Central memory CD4-positive, alpha-beta T cell (primary cell): ENCODE measurements around the gene TWNK.

Source experiments
- DNase-seq: peaks from one replicate; pipeline ENCODE4 v3.0.0; 2022
- total RNA-seq, 3 experiments: gene quantifications; one replicate each; lab custom pipeline; 2026; lab: John Stamatoyannopoulos, UW

TWNK gene
- 5.2 to 77.4 (median 26.5) reads per million in 3 experiments for total RNA-seq

GRCh38 chr10:100986952-100987684, at the start of gene TWNK, which contains the start of gene MRPL43:
Gene TWNK (plus strand): TSS chr10:100987543. CDS start chr10:100988211, 668 bp downstream.
Gene MRPL43 (minus strand): TSS chr10:100987497. CDS start chr10:100987443, 54 bp downstream.
- DNase-seq: peak; percentile 80

GRCh38 chr10:100939763-100940344, 47.5 kb upstream of the TWNK start:
- DNase-seq: no peak

GRCh38 chr10:100942229-100942628, 45.1 kb upstream of the TWNK start:
- no peak for DNase-seq

GRCh38 chr10:100943508-100943907, 43.8 kb upstream of the TWNK start:
- DNase-seq: no peak

GRCh38 chr10:100945754-100946153, 41.6 kb upstream of the TWNK start:
- DNase-seq: no peak

- no peak for DNase-seq
Observed at GRCh38 chr10:100948916-100949315, 38.4 kb upstream of the TWNK start.

GRCh38 chr10:100960251-100960650, 27.1 kb upstream of the TWNK start:
- DNase-seq: no peak

- no peak for DNase-seq
Observed at GRCh38 chr10:100962351-100963080, 24.8 kb upstream of the TWNK start.

- no peak for DNase-seq
Observed at GRCh38 chr10:100963826-100964225, 23.5 kb upstream of the TWNK start.

- DNase-seq: no peak
Observed at GRCh38 chr10:100965820-100966219, 21.5 kb upstream of the TWNK start.

GRCh38 chr10:100966887-100967286, 20.5 kb upstream of the TWNK start:
- DNase-seq: no peak

GRCh38 chr10:100967332-100967731, 20.0 kb upstream of the TWNK start:
- no peak for DNase-seq

- DNase-seq: no peak
Observed at GRCh38 chr10:100968062-100968736, 19.1 kb upstream of the TWNK start.

- DNase-seq: no peak
Observed at GRCh38 chr10:100968863-100969186, 18.5 kb upstream of the TWNK start.

GRCh38 chr10:100969187-100970075, 17.9 kb upstream of the TWNK start, which contains the start of gene SEMA4G:
Gene SEMA4G (plus strand): TSS chr10:100969504. CDS start chr10:100972913, 3,409 bp downstream.
- peak; percentile 29 for DNase-seq

GRCh38 chr10:100970076-100970913, 17.0 kb upstream of the TWNK start:
- DNase-seq: no peak

- DNase-seq: no peak
Observed at GRCh38 chr10:100970914-100971811, 16.2 kb upstream of the TWNK start.

- no peak for DNase-seq
Observed at GRCh38 chr10:100972115-100972903, 15.0 kb upstream of the TWNK start.

- DNase-seq: no peak
Observed at GRCh38 chr10:100972904-100973535, 14.3 kb upstream of the TWNK start.
